A549 (cell line): ENCODE data around the gene NUDT6. TPM values are rescaled to one million over a fixed set of nuclear protein-coding genes. Genes with fewer than 3 reads are reported as not detected.

ENCODE experiments used
- ATAC-seq, 2 experiments: fragments of 200-7000 bp in 1 of 2; fragments of >200 bp in 1 of 2; cut with Nextera tagmentation in 1 of 2; cut with Tn5 transposase in 1 of 2; 3 replicates each; pipeline versions ENCODE4 v1.8.0 to v1.9.1; 2018 to 2020; ENCODE audit warnings: mild to moderate bottlenecking in 1 of 2, moderate library complexity in 1 of 2
- CTCF ChIA-PET: fragments of 300-600 bp; sonication (Branson Sonifier 250); formaldehyde crosslinking; extraction: SDS; loops from one replicate; lab custom pipeline; 2021; ENCODE audit warnings: antibody characterized with exemption, inconsistent platforms; lab: Yijun Ruan, JAX
- POLR2A ChIA-PET: fragments of 350-600 bp; formaldehyde crosslinking; extraction: SDS; loops from one replicate; lab custom pipeline; 2021; ENCODE audit warnings: antibody characterized with exemption, inconsistent platforms; lab: Yijun Ruan, JAX
- DNase-seq, 2 experiments: peaks; one replicate each; pipeline versions ENCODE4 v3.0.0 to v3.0.0-alpha.2; 2011 to 2016; ENCODE audit warnings: low read depth in 1 of 2, low spot score in 1 of 2
- FAIRE-seq: peaks from 2 replicates; lab custom pipeline; 2011; peaks lifted over from hg19 to GRCh38; lab: Jason Lieb, UNC
- H3K27ac ChIP-seq, 2 experiments: fragments of >200 bp; sonication (Bioruptor Twin); formaldehyde crosslinking; 3 replicates each; pipeline ENCODE4 v1.5.1; 2016 to 2017
- H3K4me1 ChIP-seq: fragments of >200 bp; sonication (Bioruptor Twin); formaldehyde crosslinking; 3 replicates; pipeline ENCODE4 v1.6.1; 2016
- H3K4me2 ChIP-seq: fragments of >200 bp; sonication (Bioruptor Twin); formaldehyde crosslinking; 3 replicates; pipeline ENCODE4 v1.6.1; 2016
- H3K4me3 ChIP-seq: fragments of >200 bp; sonication (Bioruptor Twin); formaldehyde crosslinking; 3 replicates; pipeline ENCODE4 v1.5.1; 2016
- H3K9me3 ChIP-seq: fragments of >200 bp; sonication (Bioruptor Twin); formaldehyde crosslinking; 3 replicates; pipeline ENCODE4 v1.6.1; 2016
- CHD2 ChIP-seq: fragments of 150-350 bp; IDR thresholded peaks from 2 replicates; pipeline ENCODE4 v1.6.1; 2014; ENCODE audit warnings: low read length; ENCODE audit not compliant: partially characterized antibody
- EHF ChIP-seq: fragments of 250-450 bp; sonication (Bioruptor Pico); IDR thresholded peaks from 2 replicates; pipeline ENCODE4 v1.5.0; 2020; ENCODE audit warnings: mild to moderate bottlenecking
- ESRRA ChIP-seq: fragments of 150-350 bp; IDR thresholded peaks from 2 replicates; pipeline ENCODE4 v1.6.1; 2014; ENCODE audit warnings: mild to moderate bottlenecking, low read length, borderline replicate concordance
- FOSL2 ChIP-seq, 2 experiments: fragments of 450-650 bp in 1 of 2; fragments of >200 bp in 1 of 2; sonication (Bioruptor Twin) in 1 of 2; formaldehyde crosslinking; IDR thresholded peaks; 2 replicates each; pipeline versions ENCODE4 v1.5.0 to v1.6.1; 2016 to 2020; ENCODE audit warnings: mild to moderate bottlenecking in 1 of 2, moderate library complexity in 1 of 2
- HDAC2 ChIP-seq: fragments of 200-600 bp; sonication (generic); IDR thresholded peaks from 2 replicates; pipeline ENCODE4 v1.6.1; 2016
- HEYL ChIP-seq: fragments of 250-450 bp; sonication (Bioruptor Pico); IDR thresholded peaks from 2 replicates; pipeline ENCODE4 v1.8.0; 2021; ENCODE audit warnings: mild to moderate bottlenecking, moderate library complexity
- HOXA7 ChIP-seq: fragments of 250-450 bp; sonication (Bioruptor Pico); IDR thresholded peaks from 2 replicates; pipeline ENCODE4 v1.5.0; 2020; ENCODE audit warnings: mild to moderate bottlenecking, moderate library complexity
- JUN ChIP-seq, 2 experiments: fragments of >200 bp; sonication (Bioruptor Twin); formaldehyde crosslinking; IDR thresholded peaks; 2 replicates in 1 of 2; 3 replicates in 1 of 2; pipeline ENCODE4 v1.6.1; 2016 to 2017
- JUNB ChIP-seq: fragments of >200 bp; sonication (Bioruptor Twin); formaldehyde crosslinking; IDR thresholded peaks from 2 replicates; pipeline ENCODE4 v1.6.1; 2016
- MAFK ChIP-seq: fragments of 450-650 bp; IDR thresholded peaks from 2 replicates; pipeline ENCODE4 v1.6.1; 2014; ENCODE audit not compliant: partially characterized antibody
- MAZ ChIP-seq: fragments of 150-350 bp; IDR thresholded peaks from 2 replicates; pipeline ENCODE4 v1.6.1; 2014; ENCODE audit warnings: antibody characterized with exemption, low read depth, low read length, borderline replicate concordance
- NFE2L2 ChIP-seq: fragments of 150-350 bp; conservative IDR thresholded peaks from 2 replicates; pipeline ENCODE4 v1.6.1; 2014; ENCODE audit warnings: low read length
- NR3C1 ChIP-seq: fragments of >200 bp; sonication (Bioruptor Twin); formaldehyde crosslinking; IDR thresholded peaks from 3 replicates; pipeline ENCODE4 v1.6.1; 2017
- PHF8 ChIP-seq: fragments of 200-600 bp; sonication (generic); IDR thresholded peaks from 2 replicates; pipeline ENCODE4 v1.6.1; 2016; ENCODE audit warnings: low read depth, mild to moderate bottlenecking, antibody characterized with exemption, moderate library complexity, borderline replicate concordance
- RCOR1 ChIP-seq: fragments of 150-350 bp; IDR thresholded peaks from 2 replicates; pipeline ENCODE4 v1.6.1; 2014; ENCODE audit warnings: antibody characterized with exemption, low read length, low read depth
- SMC3 ChIP-seq: fragments of >200 bp; sonication (Bioruptor Twin); formaldehyde crosslinking; IDR thresholded peaks from 3 replicates; pipeline ENCODE4 v1.6.1; 2018; ENCODE audit warnings: inconsistent platforms
- ZSCAN20 ChIP-seq: fragments of 250-450 bp; sonication (Bioruptor Pico); IDR thresholded peaks from 2 replicates; pipeline ENCODE4 v1.8.0; 2022; ENCODE audit warnings: mild to moderate bottlenecking, moderate library complexity
- WGBS: methylation state at CpG from one replicate; pipeline ENCODE4 v1.1.6; 2017; ENCODE audit errors: missing lambda C conversion rate; 5-methylcytosine and 5-hydroxymethylcytosine counted together
- polyA plus RNA-seq, 4 experiments: library from polyadenylated mRNA; depleted of rRNA in 3 of 4; stranded (reverse); fragments of >200 nt; fragmentation: RNase III in 1 of 4; extraction: RNeasy Plus Mini Kit Qiagen cat#74134 plus additional on column Dnase treatment in 1 of 4; gene quantifications; 2 replicates in 3 of 4; 3 replicates in 1 of 4; pipeline ENCODE4 v1.2.3, GENCODE V29; 2011 to 2017
- TF ChIP-seq, protein P1 (sequence below): IDR thresholded peaks from 2 replicates; pipeline ENCODE4 v1.6.1; 2012; ENCODE audit warnings: low read depth, borderline replicate concordance
- TF ChIP-seq, protein P2 (sequence below): IDR thresholded peaks from 2 replicates; pipeline ENCODE4 v1.6.1; 2012
- TF ChIP-seq, protein P3 (sequence below): fragments of 150-350 bp; IDR thresholded peaks from 2 replicates; pipeline ENCODE4 v1.6.1; 2014; ENCODE audit warnings: low read depth, mild to moderate bottlenecking, low read length
- TF ChIP-seq, protein P4 (sequence below): fragments of >200 bp; sonication (Bioruptor Twin); formaldehyde crosslinking; IDR thresholded peaks from 3 replicates; pipeline ENCODE4 v1.5.1; 2016
- TF ChIP-seq, protein P5 (sequence below): fragments of >200 bp; sonication (Bioruptor Twin); formaldehyde crosslinking; IDR thresholded peaks from 2 replicates; pipeline ENCODE4 v1.6.1; 2016
- TF ChIP-seq, protein P6 (sequence below): fragments of 250-450 bp; sonication (Bioruptor Pico); IDR thresholded peaks from 2 replicates; pipeline ENCODE4 v1.5.0; 2020; ENCODE audit warnings: low read depth, mild to moderate bottlenecking, moderate library complexity
- TF ChIP-seq, protein P7 (sequence below): fragments of 200-600 bp; sonication (generic); IDR thresholded peaks from 2 replicates; pipeline ENCODE4 v1.6.1; 2016; ENCODE audit warnings: antibody characterized with exemption, mild to moderate bottlenecking, moderate library complexity

The NUDT6 gene
- polyA plus RNA-seq, 2 of the 4 experiments (the other 2 are of a cell fraction): 9.9 to 12.7 TPM

DNA sequence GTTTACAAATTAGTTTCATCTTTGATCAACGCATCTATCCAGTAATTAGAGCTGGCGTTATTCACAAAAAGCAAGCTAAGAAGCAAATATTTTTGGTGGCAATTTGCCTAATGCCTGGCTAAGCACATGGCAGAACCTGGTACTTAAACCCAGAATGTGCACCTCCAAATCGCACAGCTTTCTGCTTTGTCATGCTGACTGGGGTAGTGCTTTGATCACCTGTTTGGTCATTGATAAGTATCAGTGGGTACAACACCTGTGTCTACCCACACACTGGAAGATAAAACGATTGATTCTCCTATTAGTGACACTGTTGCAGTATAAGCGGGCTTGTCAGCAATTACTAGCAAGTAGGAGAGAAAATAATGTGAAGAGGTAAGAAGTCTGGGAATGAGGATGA, 1.9 kb downstream of the NUDT6 start:
- ATAC-seq (no peak), DNase-seq (peak in 1 of 2 experiments; percentile 63), FAIRE-seq (no peak)
- peak overlapping the region; percentile 77 for H3K4me2 ChIP-seq
- peak overlapping the region; percentile 89 to 98 for H3K27ac ChIP-seq
- POLR2A ChIA-PET: no interaction called here
- 28% methylated on average over 5 of the region's 5 CpGs for WGBS
- TF ChIP-seq CHD2: no peak
- TF ChIP-seq, protein P1, sequence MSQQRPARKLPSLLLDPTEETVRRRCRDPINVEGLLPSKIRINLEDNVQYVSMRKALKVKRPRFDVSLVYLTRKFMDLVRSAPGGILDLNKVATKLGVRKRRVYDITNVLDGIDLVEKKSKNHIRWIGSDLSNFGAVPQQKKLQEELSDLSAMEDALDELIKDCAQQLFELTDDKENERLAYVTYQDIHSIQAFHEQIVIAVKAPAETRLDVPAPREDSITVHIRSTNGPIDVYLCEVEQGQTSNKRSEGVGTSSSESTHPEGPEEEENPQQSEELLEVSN: 0 out of 2 replicates have a peak, but pooled peaks have one; percentile 42
- TF ChIP-seq NFE2L2: peak; percentile 84
- TF ChIP-seq, protein P2, sequence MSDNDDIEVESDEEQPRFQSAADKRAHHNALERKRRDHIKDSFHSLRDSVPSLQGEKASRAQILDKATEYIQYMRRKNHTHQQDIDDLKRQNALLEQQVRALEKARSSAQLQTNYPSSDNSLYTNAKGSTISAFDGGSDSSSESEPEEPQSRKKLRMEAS: peak; percentile 71
- TF ChIP-seq MAFK: peak; percentile 87
- no peak for TF ChIP-seq ESRRA
- TF ChIP-seq PHF8: no peak
- no peaks in the 10 kb centered on the region for H3K9me3 ChIP-seq
- peaks cover 52% of the 10 kb centered on the region for H3K4me1 ChIP-seq
- peak overlapping the region; percentile 87; the same call in 2 of the 3 replicates for H3K4me3 ChIP-seq
- CTCF ChIA-PET: interaction anchor here (0.9 to 3.5 kb wide), 5 partner anchors 10 to 318 kb away, joined by 3 to 22 read pairs (median 4); no protein-coding TSS in a partner anchor

DNA sequence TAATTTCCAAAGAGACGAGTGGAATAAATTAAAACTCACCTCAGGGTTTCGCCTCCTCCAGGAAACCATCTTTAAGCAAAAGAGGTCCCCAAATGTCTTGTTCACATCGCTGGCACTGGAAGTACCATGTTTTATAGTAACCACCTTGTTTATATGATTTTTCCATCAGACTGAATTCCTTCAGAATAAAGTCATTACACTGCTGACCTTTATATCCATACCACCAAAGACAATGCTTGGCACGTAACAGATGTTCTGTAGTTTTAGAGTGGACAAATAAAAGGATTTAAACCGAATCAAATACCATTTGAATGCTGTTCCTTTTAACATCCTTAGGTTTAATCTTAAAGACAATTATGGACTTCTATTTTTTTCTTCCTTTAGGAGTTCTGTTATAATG, 4.7 kb downstream of the NUDT6 start:
- TF ChIP-seq RCOR1 (no peak), ESRRA (no peak), MAZ (no peak), EHF (CRISPR knock-in tag) (no peak), SMC3 (no peak), FOSL2 (IDR thresholded peaks at IDR 0.05) (no peak), FOSL2 (CRISPR knock-in tag; IDR thresholded peaks at IDR 0.05) (no peak), HEYL (CRISPR knock-in tag) (no peak), HOXA7 (CRISPR knock-in tag) (no peak), NR3C1 (no peak), JUNB (no peak)
- TF ChIP-seq, protein P3, sequence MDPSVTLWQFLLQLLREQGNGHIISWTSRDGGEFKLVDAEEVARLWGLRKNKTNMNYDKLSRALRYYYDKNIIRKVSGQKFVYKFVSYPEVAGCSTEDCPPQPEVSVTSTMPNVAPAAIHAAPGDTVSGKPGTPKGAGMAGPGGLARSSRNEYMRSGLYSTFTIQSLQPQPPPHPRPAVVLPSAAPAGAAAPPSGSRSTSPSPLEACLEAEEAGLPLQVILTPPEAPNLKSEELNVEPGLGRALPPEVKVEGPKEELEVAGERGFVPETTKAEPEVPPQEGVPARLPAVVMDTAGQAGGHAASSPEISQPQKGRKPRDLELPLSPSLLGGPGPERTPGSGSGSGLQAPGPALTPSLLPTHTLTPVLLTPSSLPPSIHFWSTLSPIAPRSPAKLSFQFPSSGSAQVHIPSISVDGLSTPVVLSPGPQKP: no peak
- TF ChIP-seq, protein P4, sequence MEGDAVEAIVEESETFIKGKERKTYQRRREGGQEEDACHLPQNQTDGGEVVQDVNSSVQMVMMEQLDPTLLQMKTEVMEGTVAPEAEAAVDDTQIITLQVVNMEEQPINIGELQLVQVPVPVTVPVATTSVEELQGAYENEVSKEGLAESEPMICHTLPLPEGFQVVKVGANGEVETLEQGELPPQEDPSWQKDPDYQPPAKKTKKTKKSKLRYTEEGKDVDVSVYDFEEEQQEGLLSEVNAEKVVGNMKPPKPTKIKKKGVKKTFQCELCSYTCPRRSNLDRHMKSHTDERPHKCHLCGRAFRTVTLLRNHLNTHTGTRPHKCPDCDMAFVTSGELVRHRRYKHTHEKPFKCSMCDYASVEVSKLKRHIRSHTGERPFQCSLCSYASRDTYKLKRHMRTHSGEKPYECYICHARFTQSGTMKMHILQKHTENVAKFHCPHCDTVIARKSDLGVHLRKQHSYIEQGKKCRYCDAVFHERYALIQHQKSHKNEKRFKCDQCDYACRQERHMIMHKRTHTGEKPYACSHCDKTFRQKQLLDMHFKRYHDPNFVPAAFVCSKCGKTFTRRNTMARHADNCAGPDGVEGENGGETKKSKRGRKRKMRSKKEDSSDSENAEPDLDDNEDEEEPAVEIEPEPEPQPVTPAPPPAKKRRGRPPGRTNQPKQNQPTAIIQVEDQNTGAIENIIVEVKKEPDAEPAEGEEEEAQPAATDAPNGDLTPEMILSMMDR: no peak
- TF ChIP-seq, protein P5, sequence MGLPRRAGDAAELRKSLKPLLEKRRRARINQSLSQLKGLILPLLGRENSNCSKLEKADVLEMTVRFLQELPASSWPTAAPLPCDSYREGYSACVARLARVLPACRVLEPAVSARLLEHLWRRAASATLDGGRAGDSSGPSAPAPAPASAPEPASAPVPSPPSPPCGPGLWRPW: no peak
- Histone ChIP-seq H3K4me2 (peak overlapping the region; percentile 62), H3K4me3 (peak overlapping the region; percentile 14; the same call in 1 of the 3 replicates), H3K27ac (peak overlapping the region; percentile 58 to 75), H3K4me1 (peaks cover 66% of the 10 kb centered on the region), H3K9me3 (no peaks in the 10 kb centered on the region)
- POLR2A ChIA-PET: no interaction called here
- CTCF ChIA-PET: no interaction called here
- DNase-seq: peak in 1 of 2 experiments; percentile 15
- no peak for FAIRE-seq
- no peak for ATAC-seq
- WGBS: 45% methylated on average over 5 of the region's 5 CpGs

DNA sequence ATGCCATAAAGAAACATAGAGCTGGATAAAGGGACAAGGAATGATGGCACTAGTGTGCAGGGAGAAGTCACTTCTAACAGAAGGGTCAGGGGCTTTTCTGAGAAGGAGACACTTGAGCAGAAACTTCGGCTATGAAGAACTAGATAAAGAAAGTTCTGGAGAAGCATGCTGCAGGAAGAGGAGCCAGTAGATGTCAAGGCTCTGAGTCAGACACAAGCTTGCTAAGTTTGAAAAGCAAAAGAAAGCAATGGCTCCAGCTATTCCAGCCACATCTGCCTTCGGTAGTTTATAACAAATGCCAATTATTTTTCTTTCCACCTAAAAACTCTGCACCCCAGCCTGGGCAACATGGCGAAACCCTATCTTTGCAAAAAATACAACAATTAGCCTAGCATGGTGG, 7.5 kb downstream of the NUDT6 start:
- ChIA-PET CTCF (interaction anchor here (0.7 to 5.9 kb wide), 33 partner anchors 9 to 312 kb away, joined by 3 to 48 read pairs (median 5); partner anchors contain the start of gene BBS12), POLR2A (interaction anchor here (1.1 kb wide), 1 partner anchor 182 kb away, joined by 4 read pairs; the partner anchor contains the start of gene BBS12)
- Histone ChIP-seq H3K4me1 (peaks cover 71% of the 10 kb centered on the region), H3K9me3 (no peaks in the 10 kb centered on the region), H3K27ac (peak overlapping the region; percentile 62 to 77), H3K4me2 (peak overlapping the region; percentile 54), H3K4me3 (no peak overlapping the region)
- DNase-seq (no peak), ATAC-seq (peak; percentile 37 to 41; a peak in 2 of 6 replicates), FAIRE-seq (no peak)
- WGBS: 60% methylated on average over 3 of the region's 3 CpGs
- TF ChIP-seq, protein P6, sequence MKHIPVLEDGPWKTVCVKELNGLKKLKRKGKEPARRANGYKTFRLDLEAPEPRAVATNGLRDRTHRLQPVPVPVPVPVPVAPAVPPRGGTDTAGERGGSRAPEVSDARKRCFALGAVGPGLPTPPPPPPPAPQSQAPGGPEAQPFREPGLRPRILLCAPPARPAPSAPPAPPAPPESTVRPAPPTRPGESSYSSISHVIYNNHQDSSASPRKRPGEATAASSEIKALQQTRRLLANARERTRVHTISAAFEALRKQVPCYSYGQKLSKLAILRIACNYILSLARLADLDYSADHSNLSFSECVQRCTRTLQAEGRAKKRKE (CRISPR knock-in tag): no peak
- TF ChIP-seq HDAC2 (no peak), JUN (IDR thresholded peaks at IDR 0.05) (no peak), ZSCAN20 (CRISPR knock-in tag) (no peak)
- TF ChIP-seq, protein P3: no peak
- TF ChIP-seq, protein P7, sequence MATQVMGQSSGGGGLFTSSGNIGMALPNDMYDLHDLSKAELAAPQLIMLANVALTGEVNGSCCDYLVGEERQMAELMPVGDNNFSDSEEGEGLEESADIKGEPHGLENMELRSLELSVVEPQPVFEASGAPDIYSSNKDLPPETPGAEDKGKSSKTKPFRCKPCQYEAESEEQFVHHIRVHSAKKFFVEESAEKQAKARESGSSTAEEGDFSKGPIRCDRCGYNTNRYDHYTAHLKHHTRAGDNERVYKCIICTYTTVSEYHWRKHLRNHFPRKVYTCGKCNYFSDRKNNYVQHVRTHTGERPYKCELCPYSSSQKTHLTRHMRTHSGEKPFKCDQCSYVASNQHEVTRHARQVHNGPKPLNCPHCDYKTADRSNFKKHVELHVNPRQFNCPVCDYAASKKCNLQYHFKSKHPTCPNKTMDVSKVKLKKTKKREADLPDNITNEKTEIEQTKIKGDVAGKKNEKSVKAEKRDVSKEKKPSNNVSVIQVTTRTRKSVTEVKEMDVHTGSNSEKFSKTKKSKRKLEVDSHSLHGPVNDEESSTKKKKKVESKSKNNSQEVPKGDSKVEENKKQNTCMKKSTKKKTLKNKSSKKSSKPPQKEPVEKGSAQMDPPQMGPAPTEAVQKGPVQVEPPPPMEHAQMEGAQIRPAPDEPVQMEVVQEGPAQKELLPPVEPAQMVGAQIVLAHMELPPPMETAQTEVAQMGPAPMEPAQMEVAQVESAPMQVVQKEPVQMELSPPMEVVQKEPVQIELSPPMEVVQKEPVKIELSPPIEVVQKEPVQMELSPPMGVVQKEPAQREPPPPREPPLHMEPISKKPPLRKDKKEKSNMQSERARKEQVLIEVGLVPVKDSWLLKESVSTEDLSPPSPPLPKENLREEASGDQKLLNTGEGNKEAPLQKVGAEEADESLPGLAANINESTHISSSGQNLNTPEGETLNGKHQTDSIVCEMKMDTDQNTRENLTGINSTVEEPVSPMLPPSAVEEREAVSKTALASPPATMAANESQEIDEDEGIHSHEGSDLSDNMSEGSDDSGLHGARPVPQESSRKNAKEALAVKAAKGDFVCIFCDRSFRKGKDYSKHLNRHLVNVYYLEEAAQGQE: no peak
